Progenitor cell of endocrine pancreas (in vitro differentiated cells): ENCODE data around the gene CMIP. TPM values are rescaled to one million over a fixed set of nuclear protein-coding genes. Genes with fewer than 3 reads are reported as not detected.

Source experiments
- DNase-seq: peaks from one replicate; pipeline ENCODE4 v3.0.0; 2021; ENCODE audit warnings: low spot score; ENCODE audit not compliant: unreplicated experiment
- H3K27ac Mint-ChIP-seq: 2 replicates; pipeline ENCODE4 v1.8.0; 2021; ENCODE audit warnings: mild to moderate bottlenecking, moderate library complexity, mixed read lengths
- H3K27me3 Mint-ChIP-seq: 2 replicates; pipeline ENCODE4 v1.8.0; 2021; ENCODE audit warnings: mixed read lengths
- H3K36me3 Mint-ChIP-seq: 2 replicates; pipeline ENCODE4 v1.8.0; 2022; ENCODE audit warnings: mixed read lengths; ENCODE audit not compliant: insufficient read depth
- H3K4me1 Mint-ChIP-seq: 2 replicates; pipeline ENCODE4 v1.8.0; 2021; ENCODE audit warnings: low read depth, mixed read lengths
- H3K4me3 Mint-ChIP-seq: 2 replicates; pipeline ENCODE4 v1.8.0; 2021; ENCODE audit warnings: low read depth, mild to moderate bottlenecking, moderate library complexity, mixed read lengths
- H3K9me3 Mint-ChIP-seq: 2 replicates; pipeline ENCODE4 v1.8.0; 2021; ENCODE audit warnings: low read depth, mixed read lengths
- total RNA-seq: library from RNA; stranded (reverse); gene quantifications from 2 replicates; pipeline ENCODE4 v1.2.1, GENCODE V29; 2021
- TF ChIP-seq, protein P1 (sequence below): fragments of 200-600 bp; sonication (generic); IDR thresholded peaks from one replicate; pipeline ENCODE4 v1.5.0; 2021; ENCODE audit warnings: antibody characterized with exemption, mild to moderate bottlenecking; ENCODE audit not compliant: unreplicated experiment

Gene CMIP
- total RNA-seq, 1 donor from 2014 or later, result 62.7 TPM

DNA sequence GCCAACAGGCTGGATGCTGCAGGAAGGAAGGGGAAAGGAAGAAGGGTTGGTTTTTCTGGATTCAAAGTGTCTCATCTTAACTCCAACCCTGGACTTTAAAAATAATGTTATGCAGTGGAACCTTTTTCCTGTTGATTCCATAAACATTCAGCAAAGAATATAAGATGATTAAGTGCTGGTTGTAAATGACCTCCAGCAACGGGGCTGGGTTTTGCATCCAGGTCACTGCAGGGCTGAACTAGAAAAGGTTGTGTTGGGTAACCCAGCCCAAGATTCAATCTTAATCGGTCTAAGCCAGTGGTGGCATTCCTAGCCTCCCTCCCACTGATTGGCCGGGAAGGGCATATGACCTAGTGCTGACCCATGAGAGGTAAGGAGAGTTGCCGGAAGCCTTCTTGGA, 300.3 kb downstream of the CMIP start:
- no peak for DNase-seq
- Mint-ChIP-seq H3K4me1 (peaks cover 2% of the 10 kb centered on the region), H3K27me3 (peaks cover 23% of the 10 kb centered on the region), H3K4me3 (no peak overlapping the region), H3K9me3 (no peaks in the 10 kb centered on the region), H3K27ac (no peak overlapping the region), H3K36me3 (no peaks in the 10 kb centered on the region)
- TF ChIP-seq, protein P1, sequence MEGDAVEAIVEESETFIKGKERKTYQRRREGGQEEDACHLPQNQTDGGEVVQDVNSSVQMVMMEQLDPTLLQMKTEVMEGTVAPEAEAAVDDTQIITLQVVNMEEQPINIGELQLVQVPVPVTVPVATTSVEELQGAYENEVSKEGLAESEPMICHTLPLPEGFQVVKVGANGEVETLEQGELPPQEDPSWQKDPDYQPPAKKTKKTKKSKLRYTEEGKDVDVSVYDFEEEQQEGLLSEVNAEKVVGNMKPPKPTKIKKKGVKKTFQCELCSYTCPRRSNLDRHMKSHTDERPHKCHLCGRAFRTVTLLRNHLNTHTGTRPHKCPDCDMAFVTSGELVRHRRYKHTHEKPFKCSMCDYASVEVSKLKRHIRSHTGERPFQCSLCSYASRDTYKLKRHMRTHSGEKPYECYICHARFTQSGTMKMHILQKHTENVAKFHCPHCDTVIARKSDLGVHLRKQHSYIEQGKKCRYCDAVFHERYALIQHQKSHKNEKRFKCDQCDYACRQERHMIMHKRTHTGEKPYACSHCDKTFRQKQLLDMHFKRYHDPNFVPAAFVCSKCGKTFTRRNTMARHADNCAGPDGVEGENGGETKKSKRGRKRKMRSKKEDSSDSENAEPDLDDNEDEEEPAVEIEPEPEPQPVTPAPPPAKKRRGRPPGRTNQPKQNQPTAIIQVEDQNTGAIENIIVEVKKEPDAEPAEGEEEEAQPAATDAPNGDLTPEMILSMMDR, result no peak

DNA sequence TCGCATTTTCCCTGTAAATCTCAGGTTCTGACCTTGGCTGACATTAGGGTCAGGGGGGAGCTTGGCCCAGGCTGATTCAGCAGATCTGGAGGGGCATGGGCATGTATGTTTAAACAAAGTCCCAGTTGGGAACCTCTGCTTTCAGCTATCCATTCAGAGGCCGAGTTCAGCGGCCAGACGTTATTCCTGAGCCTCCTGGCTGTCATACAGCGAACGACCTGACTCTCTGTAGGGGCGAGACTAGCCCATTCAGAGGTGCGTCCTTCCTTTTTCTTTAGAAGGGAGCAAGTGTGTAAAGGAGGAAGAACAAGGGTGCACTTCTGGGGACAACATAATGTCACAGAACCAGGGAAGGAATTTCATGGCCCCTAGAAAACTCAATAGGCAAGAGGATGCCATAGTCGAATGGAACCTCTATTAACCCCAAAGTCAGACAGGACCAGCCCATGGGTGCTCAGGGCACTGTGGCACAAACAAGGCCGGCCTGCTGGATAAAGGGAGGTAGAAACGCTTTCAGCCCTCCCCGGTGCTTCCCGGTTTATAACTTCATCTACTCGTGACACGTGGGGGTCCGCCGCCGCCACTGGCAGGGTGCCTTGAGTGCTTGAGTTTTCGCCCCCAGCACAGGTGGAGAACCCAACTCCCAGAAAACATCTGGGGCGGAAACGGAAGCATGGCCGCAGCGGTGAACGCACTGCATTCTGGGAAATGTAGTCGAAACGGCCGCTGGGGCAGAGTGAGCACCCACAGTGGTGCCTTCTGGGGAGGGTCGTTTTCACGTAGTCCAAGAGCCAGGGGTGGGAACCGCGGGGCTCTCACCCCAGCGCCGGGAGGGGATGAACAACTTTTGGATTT, 301.3 kb downstream of the CMIP start:
- peaks cover 2% of the 10 kb centered on the region for H3K4me1 Mint-ChIP-seq
- TF ChIP-seq, protein P1, result no peak
- peak overlapping the region; percentile 70 for H3K4me3 Mint-ChIP-seq
- peaks cover 23% of the 10 kb centered on the region for H3K27me3 Mint-ChIP-seq
- peak; percentile 35 for DNase-seq
- peak overlapping the region; percentile 91 for H3K27ac Mint-ChIP-seq
- no peaks in the 10 kb centered on the region for H3K36me3 Mint-ChIP-seq
- H3K9me3 Mint-ChIP-seq, result no peaks in the 10 kb centered on the region

DNA sequence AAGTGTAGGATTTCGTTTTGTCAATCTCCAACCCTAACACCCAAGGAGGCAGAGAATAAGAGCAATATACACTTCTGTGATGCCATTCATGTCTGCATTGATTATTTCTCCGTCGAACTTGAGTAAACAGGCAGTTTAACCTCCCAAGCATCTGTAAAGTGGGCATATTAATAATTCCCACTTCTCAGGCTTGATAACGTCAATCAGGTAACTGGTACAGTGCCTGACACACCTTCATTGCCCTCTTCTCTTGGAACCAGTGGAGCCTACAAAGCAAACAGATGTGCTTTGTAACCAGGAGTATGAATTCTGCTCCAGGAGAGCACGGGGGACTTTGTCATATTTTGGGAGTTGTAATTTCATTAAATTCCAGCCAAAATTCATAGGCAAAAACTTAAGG, 302.0 kb downstream of the CMIP start:
- Mint-ChIP-seq H3K36me3 (no peaks in the 10 kb centered on the region), H3K27ac (no peak overlapping the region), H3K4me1 (peaks cover 2% of the 10 kb centered on the region), H3K9me3 (no peaks in the 10 kb centered on the region), H3K27me3 (peaks cover 20% of the 10 kb centered on the region), H3K4me3 (peak overlapping the region; percentile 70)
- TF ChIP-seq, protein P1, result no peak
- no peak for DNase-seq

DNA sequence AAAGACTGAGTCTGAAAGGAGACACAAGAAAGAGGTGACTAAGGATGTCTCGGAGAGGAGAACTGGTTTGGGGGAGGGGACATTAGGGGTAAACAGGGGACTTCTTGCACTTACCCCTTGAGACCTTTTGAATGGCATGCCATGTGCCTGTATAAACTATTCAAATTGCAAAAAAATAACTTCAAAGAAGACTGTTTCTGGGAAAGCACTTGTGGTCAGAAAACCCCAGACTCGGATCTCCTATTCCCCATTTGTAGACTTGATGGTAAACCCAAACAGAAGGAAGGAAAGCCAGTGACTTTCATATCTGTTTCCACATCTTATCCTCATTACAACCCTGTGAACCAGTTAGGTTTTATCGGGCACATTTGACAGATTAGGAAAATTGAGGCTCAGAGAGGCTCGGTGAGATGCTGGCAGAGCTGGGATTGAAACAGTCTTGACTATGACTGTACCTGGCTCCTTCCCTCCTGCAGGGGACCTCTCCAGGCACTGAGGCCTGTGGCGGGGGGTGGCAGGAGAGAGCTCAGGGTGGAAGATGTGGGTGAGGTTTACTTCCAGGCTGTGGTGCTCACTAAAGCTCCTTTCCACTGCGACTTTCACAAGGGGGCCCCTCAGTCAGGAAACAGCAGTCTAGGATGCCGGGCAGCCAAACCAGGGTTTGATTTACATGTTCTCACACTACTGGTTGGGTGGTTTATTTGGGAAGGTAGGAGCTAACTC, 304.0 kb downstream of the CMIP start:
- H3K27ac Mint-ChIP-seq, result no peak overlapping the region
- TF ChIP-seq, protein P1, result no peak
- no peak for DNase-seq
- no peaks in the 10 kb centered on the region for H3K9me3 Mint-ChIP-seq
- no peaks in the 10 kb centered on the region for H3K36me3 Mint-ChIP-seq
- H3K4me1 Mint-ChIP-seq, result peaks cover 2% of the 10 kb centered on the region
- no peak overlapping the region for H3K4me3 Mint-ChIP-seq
- H3K27me3 Mint-ChIP-seq, result peaks cover 8% of the 10 kb centered on the region

DNA sequence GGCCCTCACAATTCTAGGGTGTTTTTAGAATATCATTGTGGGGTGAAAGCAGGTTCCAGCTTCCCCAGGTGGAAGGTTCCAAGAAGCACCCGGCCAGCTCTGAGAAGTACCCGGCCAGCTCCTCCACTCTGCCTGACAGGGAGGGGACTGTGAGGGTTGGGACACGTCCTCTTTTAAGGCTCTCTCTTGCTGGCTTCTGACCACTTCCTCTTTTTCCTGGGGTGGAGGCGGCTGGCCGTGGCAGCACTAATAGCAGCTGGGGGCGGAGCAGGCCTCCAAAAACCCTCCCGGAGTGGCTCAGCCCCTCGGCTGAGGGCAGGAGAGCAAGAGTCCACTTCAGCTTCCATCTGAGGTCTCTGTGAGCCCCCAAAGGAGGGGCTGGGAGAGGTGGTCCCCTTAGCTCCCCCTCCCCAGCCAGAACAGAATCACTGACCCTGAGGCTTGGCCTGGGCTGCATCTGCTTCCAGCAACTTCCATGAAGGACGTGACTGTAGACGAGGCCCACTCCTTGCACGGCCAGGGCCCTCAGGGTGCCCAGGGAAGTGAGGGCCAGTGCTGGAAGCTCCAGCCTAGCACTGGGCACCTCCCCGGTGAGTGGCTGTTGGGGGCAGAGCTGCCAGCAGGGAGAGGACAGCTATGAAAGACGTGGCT, 307.7 kb downstream of the CMIP start:
- no peak overlapping the region for H3K27ac Mint-ChIP-seq
- TF ChIP-seq, protein P1, result no peak
- no peak for DNase-seq
- peaks cover 5% of the 10 kb centered on the region for H3K27me3 Mint-ChIP-seq
- H3K9me3 Mint-ChIP-seq, result no peaks in the 10 kb centered on the region
- no peaks in the 10 kb centered on the region for H3K4me1 Mint-ChIP-seq
- no peaks in the 10 kb centered on the region for H3K36me3 Mint-ChIP-seq
- no peak overlapping the region for H3K4me3 Mint-ChIP-seq
